Endothelial cell of umbilical vein (primary cell): Measurements from ENCODE around the gene NCK2. TPM values are rescaled to one million over a fixed set of nuclear protein-coding genes. Genes with fewer than 3 reads are reported as not detected.

Source experiments
- BruUV-seq: library from RNA; stranded (reverse); fragments of 400-500 nt; replicated peaks from 2 replicates; lab custom pipeline; 2021; lab: Mats Ljungman, UMichigan
- CTCF ChIA-PET: fragments of 300-600, 350-600 bp; sonication (Branson Sonifier 250); formaldehyde crosslinking; loops from one replicate; lab custom pipeline; 2021; ENCODE audit warnings: antibody characterized with exemption, inconsistent platforms; lab: Charles Lee
- POLR2A ChIA-PET: fragments of 300-600, 350-600 bp; sonication (Branson Sonifier 250); formaldehyde crosslinking; loops from one replicate; lab custom pipeline; 2021; ENCODE audit warnings: antibody characterized with exemption, inconsistent platforms; lab: Charles Lee
- DNase-seq: peaks from one replicate; pipeline ENCODE4 v3.0.0-alpha.2; 2011; ENCODE audit warnings: low read depth, low spot score
- FAIRE-seq: peaks from 2 replicates; lab custom pipeline; 2011; peaks lifted over from hg19 to GRCh38; lab: Jason Lieb, UNC
- H2AFZ ChIP-seq: 2 replicates; pipeline ENCODE4 v1.6.0; 2012; ENCODE audit warnings: low read depth, low read length, control low read depth, inconsistent platforms
- H3K27ac ChIP-seq: 2 replicates; pipeline ENCODE4 v1.5.1; 2011; ENCODE audit warnings: low read depth, mild to moderate bottlenecking, control low read depth, low read length, moderate library complexity; ENCODE audit not compliant: insufficient read depth
- H3K27me3 ChIP-seq, 2 experiments: 2 replicates each; pipeline versions ENCODE4 v1.6.0 to v1.6.1; 2011; ENCODE audit warnings: low read length in 2 of 2, mixed read lengths in 1 of 2; ENCODE audit not compliant: control insufficient read depth in 2 of 2, insufficient read depth in 2 of 2
- H3K36me3 ChIP-seq, 2 experiments: 2 replicates in 1 of 2; 3 replicates in 1 of 2; pipeline ENCODE4 v1.5.1; 2011; ENCODE audit warnings: low read length in 2 of 2, mild to moderate bottlenecking in 1 of 2, moderate library complexity in 1 of 2; ENCODE audit not compliant: control insufficient read depth in 2 of 2, insufficient read depth in 2 of 2; ENCODE audit errors: extremely low read depth in 1 of 2
- H3K4me1 ChIP-seq: 3 replicates; pipeline ENCODE4 v1.5.1; 2011; ENCODE audit warnings: mild to moderate bottlenecking, low read length; ENCODE audit not compliant: control insufficient read depth, insufficient read depth; ENCODE audit errors: extremely low read depth
- H3K4me2 ChIP-seq: 2 replicates; pipeline ENCODE4 v1.6.1; 2011; ENCODE audit warnings: low read length, control low read depth, mixed read lengths; ENCODE audit not compliant: insufficient read depth
- H3K4me3 ChIP-seq, 3 experiments: fragments of 200-600 bp in 1 of 3; sonication (generic), shearing (Covaris generic) in 1 of 3; replicated peaks in 1 of 3; 2 replicates each; pipeline ENCODE4 v1.5.1; 2011 to 2016; ENCODE audit warnings: control low read depth in 3 of 3, low read length in 3 of 3, mild to moderate bottlenecking in 2 of 3, inconsistent platforms in 1 of 3, low read depth in 1 of 3, moderate library complexity in 1 of 3; ENCODE audit not compliant: insufficient read depth in 1 of 3
- H3K79me2 ChIP-seq: 2 replicates; pipeline ENCODE4 v1.6.0; 2012; ENCODE audit warnings: low read length, inconsistent platforms; ENCODE audit not compliant: control insufficient read depth, insufficient read depth
- H3K9ac ChIP-seq: replicated peaks from 2 replicates; pipeline ENCODE3; 2011; ENCODE audit warnings: low read length, control low read depth; ENCODE audit not compliant: insufficient read depth; ENCODE audit errors: extremely low read depth
- H3K9me1 ChIP-seq: replicated peaks from 3 replicates; pipeline ENCODE4 v1.6.0; 2011; ENCODE audit warnings: mild to moderate bottlenecking, low read length; ENCODE audit not compliant: control insufficient read depth, insufficient read depth; ENCODE audit errors: extremely low read depth
- H3K9me3 ChIP-seq: replicated peaks from 2 replicates; pipeline ENCODE4 v1.5.1; 2012; ENCODE audit warnings: low read length, inconsistent platforms; ENCODE audit not compliant: control insufficient read depth, insufficient read depth
- H4K20me1 ChIP-seq: replicated peaks from 2 replicates; pipeline ENCODE3; 2011; ENCODE audit warnings: mild to moderate bottlenecking, low read length; ENCODE audit not compliant: control insufficient read depth, insufficient read depth; ENCODE audit errors: extremely low read depth
- EZH2 ChIP-seq: IDR thresholded peaks from 2 replicates; pipeline ENCODE4 v1.6.1; 2012; ENCODE audit warnings: borderline replicate concordance, low read depth, mild to moderate bottlenecking, moderate library complexity, low read length, inconsistent platforms; ENCODE audit not compliant: severe bottlenecking
- FOS ChIP-seq: IDR thresholded peaks from 2 replicates; pipeline ENCODE4 v1.6.1; 2011; ENCODE audit warnings: mild to moderate bottlenecking, low read length, moderate library complexity, borderline replicate concordance; ENCODE audit not compliant: insufficient read depth
- GATA2 ChIP-seq: IDR thresholded peaks from 2 replicates; pipeline ENCODE4 v1.7.0; 2011; ENCODE audit warnings: low read depth, mild to moderate bottlenecking, moderate library complexity, mixed read lengths, low read length; ENCODE audit not compliant: insufficient read length, insufficient read depth
- JUN ChIP-seq: IDR thresholded peaks from 2 replicates; pipeline ENCODE4 v1.6.1; 2011; ENCODE audit warnings: borderline replicate concordance, low read depth; ENCODE audit not compliant: insufficient read length, insufficient read depth
- MYC ChIP-seq: IDR thresholded peaks from one replicate; pipeline ENCODE4 v1.6.1; 2011; ENCODE audit warnings: mild to moderate bottlenecking, low read depth, low read length
- POLR2A ChIP-seq: IDR thresholded peaks from 2 replicates; pipeline ENCODE4 v1.6.1; 2012; ENCODE audit warnings: low read depth, mild to moderate bottlenecking, control low read depth, low read length
- POLR2AphosphoS5 ChIP-seq: IDR thresholded peaks from 2 replicates; pipeline ENCODE4 v1.6.1; 2012; ENCODE audit warnings: low read depth, mild to moderate bottlenecking, control low read depth, low read length, moderate library complexity; ENCODE audit not compliant: insufficient read depth
- dilution Hi-C: fragments of 300-500 bp; cut with MboI; formaldehyde crosslinking; loops from one replicate; pipeline ENCODE4 v1.15.0; 2019; ENCODE audit warnings: low sequenced_read_pairs; ENCODE audit not compliant: extremely low pct_ligation_motif_present
- intact Hi-C: fragments of 100-400 bp; cut with micrococcal nuclease; formaldehyde crosslinking; loops from one replicate; pipeline ENCODE4 v1.10.0; 2022
- polyA plus RNA-seq, 4 experiments: library from polyadenylated mRNA; depleted of rRNA in 3 of 4; stranded (reverse) in 3 of 4; unstranded in 1 of 4; fragments of >200 nt; gene quantifications; 2 replicates each; pipeline versions ENCODE4 v1.2.1 to v1.2.3, GENCODE V29; 2011 to 2012; ENCODE audit warnings: missing spikeins in 1 of 4
- total RNA-seq: library from RNA; stranded (reverse); gene quantifications from 2 replicates; pipeline ENCODE4 v1.2.3, GENCODE V29; 2021
- TF ChIP-seq, protein P1 (sequence below), 2 donors: IDR thresholded peaks; 1 replicate in 1 of 2; 2 replicates in 1 of 2; pipeline ENCODE4 v1.5.1; 2011; ENCODE audit warnings: low read length in 2 of 2, mild to moderate bottlenecking in 2 of 2, moderate library complexity in 2 of 2, control low read depth in 1 of 2, inconsistent platforms in 1 of 2, low read depth in 1 of 2; ENCODE audit not compliant: insufficient read depth in 1 of 2; ENCODE audit errors: extremely low read depth in 1 of 2
- TF ChIP-seq, protein P2 (sequence below): IDR thresholded peaks from 2 replicates; pipeline ENCODE4 v1.6.1; 2011; ENCODE audit not compliant: insufficient read depth, insufficient read length

The NCK2 gene
- total and polyA plus RNA-seq, 2 donors (not counting 3 experiments of a cell fraction or from before 2014, with no cell fraction given) = 23.8 to 39.1 TPM

DNA sequence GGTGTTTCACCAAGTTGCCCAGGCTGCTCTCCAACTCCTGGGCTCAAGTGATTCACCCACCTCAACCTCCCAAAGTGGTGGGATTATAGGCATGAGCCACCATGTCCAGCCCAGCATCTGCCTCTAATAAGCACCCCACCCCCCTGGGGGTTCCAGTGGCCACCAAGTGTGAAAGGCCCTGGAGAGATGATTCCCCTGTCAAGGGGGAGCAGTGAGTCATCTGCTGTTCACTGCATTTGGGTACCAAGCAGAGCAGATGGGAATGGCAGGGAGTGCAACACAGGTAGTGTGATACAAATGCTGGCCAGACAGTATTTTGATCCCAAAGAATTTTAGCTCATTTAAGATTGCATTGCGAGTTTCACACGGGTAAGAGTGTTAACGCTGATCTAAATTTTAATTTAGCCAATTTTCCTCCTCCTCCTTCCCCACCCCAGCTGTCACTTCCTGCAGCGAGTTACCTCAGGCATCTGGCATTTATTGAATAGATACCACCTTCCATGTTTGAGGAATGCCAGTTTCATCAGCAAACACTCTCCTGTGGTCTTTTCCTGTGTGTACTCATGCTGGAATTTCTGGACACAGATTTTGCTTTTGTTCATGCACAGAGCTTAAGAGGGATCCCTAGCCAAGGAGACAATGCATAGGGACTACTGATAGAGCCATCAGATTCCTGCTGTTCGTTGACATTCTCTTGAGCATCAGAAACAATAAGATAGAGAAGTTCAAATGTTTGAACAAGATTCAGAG is 32.4 kb upstream of the NCK2 start:
- no peak overlapping the region for H3K27ac ChIP-seq
- no peak overlapping the region for H3K4me2 ChIP-seq

DNA sequence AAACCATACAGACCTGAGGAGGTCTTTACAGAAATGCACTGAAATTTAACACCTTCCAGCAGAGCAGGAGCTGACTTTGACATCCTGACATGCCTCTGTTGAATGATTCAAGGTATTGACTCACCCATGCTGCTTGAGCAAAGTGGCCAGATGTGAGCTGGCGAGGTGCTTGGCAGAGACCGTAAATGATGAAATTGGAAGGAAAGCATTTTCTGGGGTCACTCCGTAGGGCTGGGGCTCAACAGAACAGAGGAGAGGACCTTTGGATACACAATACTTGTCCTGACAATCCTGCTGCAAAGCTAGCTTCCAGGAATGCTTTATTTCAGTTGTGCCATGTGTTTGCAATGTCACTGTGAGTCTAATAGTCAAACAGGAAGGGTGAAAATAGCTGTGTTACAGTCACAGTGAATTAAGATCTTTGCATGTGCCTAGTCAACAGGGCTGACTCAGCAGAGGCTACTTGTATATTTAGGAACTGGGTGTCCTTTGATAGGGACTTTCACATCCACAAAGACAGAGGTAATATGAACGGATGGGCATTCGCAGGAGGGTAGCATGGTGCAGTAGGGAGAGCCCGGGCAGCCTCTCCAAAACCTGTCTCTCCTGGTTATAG is 31.6 kb upstream of the NCK2 start:
- no peaks in the 10 kb centered on the region for H4K20me1 ChIP-seq
- H2AFZ ChIP-seq = no peak overlapping the region
- no peaks in the 10 kb centered on the region for H3K36me3 ChIP-seq
- H3K4me1 ChIP-seq = no peaks in the 10 kb centered on the region
- CTCF ChIA-PET = no interaction called here
- no peak overlapping the region for H3K4me3 ChIP-seq
- H3K4me2 ChIP-seq = no peak overlapping the region
- TF ChIP-seq FOS (no peak), GATA2 (no peak), EZH2 (no peak), MYC (no peak), POLR2AphosphoS5 (no peak), JUN (no peak), POLR2A (no peak)
- TF ChIP-seq, protein P1, sequence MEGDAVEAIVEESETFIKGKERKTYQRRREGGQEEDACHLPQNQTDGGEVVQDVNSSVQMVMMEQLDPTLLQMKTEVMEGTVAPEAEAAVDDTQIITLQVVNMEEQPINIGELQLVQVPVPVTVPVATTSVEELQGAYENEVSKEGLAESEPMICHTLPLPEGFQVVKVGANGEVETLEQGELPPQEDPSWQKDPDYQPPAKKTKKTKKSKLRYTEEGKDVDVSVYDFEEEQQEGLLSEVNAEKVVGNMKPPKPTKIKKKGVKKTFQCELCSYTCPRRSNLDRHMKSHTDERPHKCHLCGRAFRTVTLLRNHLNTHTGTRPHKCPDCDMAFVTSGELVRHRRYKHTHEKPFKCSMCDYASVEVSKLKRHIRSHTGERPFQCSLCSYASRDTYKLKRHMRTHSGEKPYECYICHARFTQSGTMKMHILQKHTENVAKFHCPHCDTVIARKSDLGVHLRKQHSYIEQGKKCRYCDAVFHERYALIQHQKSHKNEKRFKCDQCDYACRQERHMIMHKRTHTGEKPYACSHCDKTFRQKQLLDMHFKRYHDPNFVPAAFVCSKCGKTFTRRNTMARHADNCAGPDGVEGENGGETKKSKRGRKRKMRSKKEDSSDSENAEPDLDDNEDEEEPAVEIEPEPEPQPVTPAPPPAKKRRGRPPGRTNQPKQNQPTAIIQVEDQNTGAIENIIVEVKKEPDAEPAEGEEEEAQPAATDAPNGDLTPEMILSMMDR (IDR thresholded peaks at IDR 0.05; ENCODE audit: extremely low read depth in 1 of 2, insufficient read depth in 1 of 2, low read depth in 1 of 2, low read length in 2 of 2) = no peak
- TF ChIP-seq, protein P2, sequence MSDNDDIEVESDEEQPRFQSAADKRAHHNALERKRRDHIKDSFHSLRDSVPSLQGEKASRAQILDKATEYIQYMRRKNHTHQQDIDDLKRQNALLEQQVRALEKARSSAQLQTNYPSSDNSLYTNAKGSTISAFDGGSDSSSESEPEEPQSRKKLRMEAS = no peak
- peaks cover 0 to 2% of the 10 kb centered on the region in 2 experiments for H3K27me3 ChIP-seq
- no TSS peak for BruUV-seq
- FAIRE-seq (no peak), DNase-seq (no peak)
- no peak overlapping the region for H3K27ac ChIP-seq
- H3K79me2 ChIP-seq = no peaks in the 10 kb centered on the region
- intact Hi-C loops = no loop called here
- dilution Hi-C loops = no loop called here
- H3K9ac ChIP-seq = no peak overlapping the region
- POLR2A ChIA-PET = no interaction called here
- H3K9me3 ChIP-seq = no peaks in the 10 kb centered on the region
- H3K9me1 ChIP-seq = no peaks in the 10 kb centered on the region

More for the DNA sequence above, 32.4 kb upstream of the NCK2 start:
- Histone ChIP-seq H3K4me3 (no peak overlapping the region), H2AFZ (no peak overlapping the region), H3K36me3 (no peaks in the 10 kb centered on the region), H3K9me1 (no peaks in the 10 kb centered on the region), H3K79me2 (no peaks in the 10 kb centered on the region), H3K4me1 (no peaks in the 10 kb centered on the region), H3K27me3 (peaks cover 0 to 2% of the 10 kb centered on the region in 2 experiments), H3K9ac (no peak overlapping the region), H4K20me1 (no peaks in the 10 kb centered on the region), H3K9me3 (no peaks in the 10 kb centered on the region)
- no peak for TF ChIP-seq POLR2AphosphoS5
- no peak for TF ChIP-seq GATA2
- no peak for TF ChIP-seq FOS
- ChIA-PET POLR2A (no interaction called here), CTCF (no interaction called here)
- dilution Hi-C loops (no loop called here), intact Hi-C loops (no loop called here)
- no TSS peak for BruUV-seq
- DNase-seq (no peak), FAIRE-seq (no peak)
